NCI-H187 treated with DMSO at 0.1 percent for 48 hours (cell line): ENCODE data around the gene SNX10.
A peak's percentile ranks its signal among the peaks of the same experiment; 100 is the strongest.

Source experiments
- DNase-seq: peaks from one replicate; lab custom pipeline; 2025; lab: John Stamatoyannopoulos, UW

Gene SNX10

GRCh38 chr7:26369593-26369992 lies 77.9 kb downstream of the SNX10 start:
- peak; percentile 50 for DNase-seq

GRCh38 chr7:26370011-26370410 lies 78.3 kb downstream of the SNX10 start:
- no peak for DNase-seq

- no peak for DNase-seq
These were observed 80.6 kb downstream of the SNX10 start for GRCh38 chr7:26372249-26372648.

GRCh38 chr7:26372704-26373103 lies 81.0 kb downstream of the SNX10 start:
- DNase-seq = no peak

GRCh38 chr7:26374647-26375373 lies 83.1 kb downstream of the SNX10 start:
- DNase-seq = no peak

- peak; percentile 24 for DNase-seq
These were observed 84.1 kb downstream of the SNX10 start for GRCh38 chr7:26375726-26376174.

- DNase-seq = no peak
These were observed 84.7 kb downstream of the SNX10 start for GRCh38 chr7:26376175-26376917.

- DNase-seq = no peak
These were observed 86.4 kb downstream of the SNX10 start for GRCh38 chr7:26378016-26378415.

GRCh38 chr7:26379711-26380110 lies 88.0 kb downstream of the SNX10 start:
- DNase-seq = no peak

GRCh38 chr7:26381476-26382353 lies 90.1 kb downstream of the SNX10 start:
- no peak for DNase-seq

GRCh38 chr7:26385240-26385639 lies 93.6 kb downstream of the SNX10 start:
- no peak for DNase-seq

- no peak for DNase-seq
These were observed 96.1 kb downstream of the SNX10 start for GRCh38 chr7:26387731-26388130.

- no peak for DNase-seq
These were observed 96.6 kb downstream of the SNX10 start for GRCh38 chr7:26388256-26388655.

GRCh38 chr7:26390016-26390415 lies 98.4 kb downstream of the SNX10 start:
- no peak for DNase-seq

- no peak for DNase-seq
These were observed 102.2 kb downstream of the SNX10 start for GRCh38 chr7:26393818-26394217.

- DNase-seq = no peak
These were observed 105.7 kb downstream of the SNX10 start for GRCh38 chr7:26397332-26397731.

GRCh38 chr7:26397796-26398426 lies 106.2 kb downstream of the SNX10 start:
- no peak for DNase-seq

- no peak for DNase-seq
These were observed 106.7 kb downstream of the SNX10 start for GRCh38 chr7:26398427-26398755.

GRCh38 chr7:26398756-26399509 lies 107.3 kb downstream of the SNX10 start:
- DNase-seq = no peak

- no peak for DNase-seq
These were observed 108.1 kb downstream of the SNX10 start for GRCh38 chr7:26399736-26400135.

GRCh38 chr7:26403640-26404039 lies 112.0 kb downstream of the SNX10 start:
- DNase-seq = no peak
